HG03175 (cell line): Measurements from ENCODE around the gene RAB11FIP4.
A peak's percentile ranks its signal among the peaks of the same experiment; 100 is the strongest.

Source experiments
- ATAC-seq: cut with Tn5 transposase; IDR thresholded peaks from one replicate; pipeline ENCODE4 v1.9.1; 2021; ENCODE audit warnings: mild to moderate bottlenecking, moderate library complexity; ENCODE audit not compliant: unreplicated experiment

The RAB11FIP4 gene

DNA sequence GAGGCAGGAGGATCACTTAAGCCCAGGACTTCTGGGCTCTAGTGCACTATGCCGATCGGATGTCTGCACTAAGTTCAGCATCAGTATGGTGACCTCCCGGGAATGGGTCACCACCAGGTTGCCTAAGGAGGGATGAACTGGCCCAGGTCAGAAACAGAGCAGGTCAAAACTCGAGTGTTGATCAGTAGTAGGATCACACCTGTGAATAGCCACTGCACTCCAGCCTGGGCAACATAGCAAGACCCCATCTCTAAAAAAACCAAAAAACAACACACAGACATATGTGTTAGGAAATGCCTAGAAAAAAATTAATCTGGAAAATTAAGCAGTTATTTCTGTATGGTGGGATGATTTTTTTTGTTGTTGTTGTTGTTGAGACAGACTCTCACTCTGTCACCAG, 127.0 kb downstream of the RAB11FIP4 start:
- no peak for ATAC-seq

DNA sequence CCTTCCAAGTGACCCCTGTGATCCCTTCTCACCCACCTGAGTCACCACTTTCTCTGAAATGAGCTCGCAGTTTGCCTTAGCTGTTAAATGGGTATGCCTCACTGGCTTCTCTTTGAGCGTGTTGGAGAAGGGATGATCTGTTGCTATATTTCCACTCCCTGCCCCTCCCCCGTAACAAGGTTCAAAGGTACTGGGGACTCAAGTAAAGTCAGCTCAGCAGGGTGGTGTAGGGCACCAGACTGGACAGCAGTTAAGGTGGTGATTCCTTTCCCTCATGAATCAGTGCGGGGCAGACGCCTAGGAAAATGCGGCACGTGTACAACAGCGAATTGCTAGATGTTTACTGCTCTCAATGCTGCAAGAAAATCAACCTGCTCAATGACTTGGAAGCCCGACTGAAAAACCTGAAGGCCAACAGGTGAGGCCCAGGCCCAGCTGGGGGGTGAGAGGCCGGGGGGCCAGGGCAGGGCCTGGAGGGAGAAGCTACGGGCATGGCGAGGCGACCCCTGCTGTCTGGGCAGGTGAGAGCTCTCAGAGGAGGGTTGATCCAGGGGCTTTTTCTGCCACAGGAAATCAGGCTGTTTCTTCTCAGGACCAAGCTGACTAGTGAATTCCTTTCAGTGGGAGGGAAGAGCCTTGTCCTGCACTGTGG, 130.3 kb downstream of the RAB11FIP4 start:
- no peak for ATAC-seq

DNA sequence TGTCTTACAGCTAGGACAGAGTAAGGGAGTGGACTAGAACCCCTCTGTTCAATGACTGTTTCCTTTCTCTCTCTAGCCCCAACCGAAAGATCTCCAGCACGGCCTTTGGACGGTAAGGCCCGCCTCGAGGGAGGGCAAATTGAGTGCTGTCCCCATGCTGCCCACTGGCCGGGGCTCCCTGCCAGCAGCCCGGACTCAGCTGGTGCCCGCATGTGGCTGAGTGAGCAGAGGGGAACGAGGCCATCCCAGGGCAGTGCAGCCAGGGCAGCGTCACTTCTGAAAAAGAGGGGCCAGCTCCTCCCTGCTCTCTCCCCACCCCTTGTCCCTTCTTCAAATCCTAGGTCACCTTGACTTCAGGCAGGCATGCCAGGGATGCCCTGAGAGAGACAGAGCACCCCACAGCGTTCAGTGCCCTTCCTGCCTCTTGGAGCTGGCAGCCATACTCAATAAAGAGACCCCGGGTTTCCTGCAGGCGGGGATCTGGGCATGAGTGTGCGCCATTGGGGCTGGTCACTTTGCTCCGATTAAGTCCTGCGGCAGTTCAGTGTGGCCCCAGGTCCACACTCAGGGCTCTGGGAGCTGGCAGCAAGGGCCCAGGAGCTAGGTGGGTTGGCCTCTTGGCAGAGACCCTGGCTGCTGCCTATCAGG, 130.9 kb downstream of the RAB11FIP4 start:
- no peak for ATAC-seq

DNA sequence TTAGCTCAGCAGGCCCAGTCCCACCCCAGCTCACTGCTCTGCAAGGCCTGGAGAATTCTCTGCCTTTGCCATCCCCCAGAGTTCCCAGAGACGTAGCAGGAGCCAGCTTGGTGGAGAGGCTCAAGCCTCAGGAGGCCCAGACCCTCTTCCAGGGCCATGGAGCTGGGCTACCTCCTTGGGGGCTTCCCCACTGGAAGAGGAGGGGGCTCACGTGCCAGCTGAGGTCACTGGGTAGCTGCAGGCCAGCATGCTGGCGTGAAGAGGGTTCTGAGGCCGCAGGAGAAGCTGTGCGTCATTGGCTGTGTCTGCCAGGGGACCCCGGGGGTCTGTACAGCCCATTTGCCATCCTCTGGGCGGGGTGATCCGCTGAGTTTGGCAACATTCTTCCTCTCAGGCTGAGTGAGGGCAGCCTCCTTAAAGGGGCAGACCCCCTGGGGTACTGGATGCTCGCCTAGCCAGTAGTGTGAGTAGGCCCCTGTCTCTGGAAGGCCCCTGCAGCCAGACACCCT, 131.6 kb downstream of the RAB11FIP4 start:
- ATAC-seq, result no peak

DNA sequence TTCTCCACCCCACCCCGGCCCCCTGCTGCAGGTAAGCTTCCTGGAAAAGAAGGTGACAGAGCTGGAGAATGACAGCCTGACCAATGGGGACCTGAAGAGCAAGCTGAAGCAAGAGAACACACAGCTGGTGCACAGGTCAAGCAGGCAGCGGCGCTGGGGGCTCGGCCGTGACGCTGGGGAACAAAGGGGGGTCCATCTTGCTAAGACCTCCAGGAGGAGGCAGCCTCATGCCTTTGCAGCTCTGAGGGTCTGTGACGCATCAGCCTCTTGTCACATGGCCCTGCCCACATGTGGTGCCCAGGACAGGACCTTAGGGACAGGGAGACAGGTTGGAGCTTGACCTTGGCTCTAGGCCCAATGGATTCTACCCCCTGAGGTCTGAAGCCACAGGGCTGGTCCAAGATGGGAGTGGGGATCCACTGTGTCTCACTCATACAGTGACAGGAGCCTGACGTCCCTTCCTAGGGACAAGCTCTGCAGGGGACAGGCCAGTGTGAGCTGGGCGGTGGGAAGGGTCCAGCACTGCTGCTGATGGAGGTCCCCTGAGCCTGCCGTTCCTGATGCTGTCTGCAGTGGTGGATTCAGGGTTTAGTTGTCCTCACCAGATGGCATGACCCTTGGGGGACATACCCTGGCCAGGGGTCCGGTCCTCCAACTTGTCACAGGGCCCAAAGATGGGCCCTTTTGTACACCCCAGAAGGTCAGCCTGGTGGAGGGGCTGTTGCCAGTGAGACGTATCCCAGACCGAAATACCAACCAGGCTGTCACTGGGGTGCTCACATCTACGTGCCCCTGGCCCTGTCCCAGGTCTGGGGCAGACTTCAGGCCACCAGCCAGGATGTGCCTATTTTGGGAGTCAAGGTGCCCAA, 132.6 kb downstream of the RAB11FIP4 start:
- ATAC-seq, result no peak

DNA sequence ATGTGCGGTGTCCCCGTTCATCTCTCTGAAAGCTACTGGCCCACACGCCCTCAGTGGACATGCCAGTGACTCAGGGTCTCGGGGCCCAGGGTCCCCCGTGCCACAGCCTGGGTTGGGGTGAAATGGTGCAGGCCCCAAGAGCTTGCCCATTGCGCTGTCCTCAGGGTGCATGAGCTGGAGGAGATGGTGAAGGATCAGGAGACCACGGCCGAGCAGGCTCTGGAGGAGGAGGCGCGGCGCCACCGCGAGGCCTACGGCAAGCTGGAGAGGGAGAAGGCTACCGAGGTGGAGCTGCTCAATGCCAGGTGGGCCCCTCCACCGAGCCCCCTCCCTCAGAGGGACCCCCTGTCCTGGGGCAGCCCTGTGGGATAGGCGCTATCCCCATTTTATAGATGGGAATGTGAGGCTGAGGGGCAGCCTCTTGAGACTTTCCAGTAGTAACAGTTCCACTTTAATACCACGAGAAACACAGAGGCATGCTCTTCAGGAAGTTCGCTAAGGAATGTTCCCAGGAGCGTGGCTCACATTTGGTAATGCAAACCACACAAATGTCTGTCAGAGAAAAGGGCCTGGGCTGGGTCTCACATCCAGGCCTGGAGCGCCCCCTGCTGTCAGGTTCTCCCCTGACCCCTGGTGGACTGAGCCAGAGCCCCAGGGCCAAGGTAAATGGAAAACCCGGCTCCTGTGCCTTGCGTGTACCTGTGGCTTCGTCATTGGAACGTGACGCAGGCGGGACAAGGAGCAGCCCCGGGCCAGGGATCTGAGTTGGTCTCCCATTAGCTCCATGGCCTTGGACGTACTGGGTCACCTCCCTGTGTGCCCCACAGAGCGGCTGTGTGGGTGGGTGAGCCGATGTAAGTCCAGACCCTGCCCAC, 133.7 kb downstream of the RAB11FIP4 start:
- peak; percentile 67 for ATAC-seq

DNA sequence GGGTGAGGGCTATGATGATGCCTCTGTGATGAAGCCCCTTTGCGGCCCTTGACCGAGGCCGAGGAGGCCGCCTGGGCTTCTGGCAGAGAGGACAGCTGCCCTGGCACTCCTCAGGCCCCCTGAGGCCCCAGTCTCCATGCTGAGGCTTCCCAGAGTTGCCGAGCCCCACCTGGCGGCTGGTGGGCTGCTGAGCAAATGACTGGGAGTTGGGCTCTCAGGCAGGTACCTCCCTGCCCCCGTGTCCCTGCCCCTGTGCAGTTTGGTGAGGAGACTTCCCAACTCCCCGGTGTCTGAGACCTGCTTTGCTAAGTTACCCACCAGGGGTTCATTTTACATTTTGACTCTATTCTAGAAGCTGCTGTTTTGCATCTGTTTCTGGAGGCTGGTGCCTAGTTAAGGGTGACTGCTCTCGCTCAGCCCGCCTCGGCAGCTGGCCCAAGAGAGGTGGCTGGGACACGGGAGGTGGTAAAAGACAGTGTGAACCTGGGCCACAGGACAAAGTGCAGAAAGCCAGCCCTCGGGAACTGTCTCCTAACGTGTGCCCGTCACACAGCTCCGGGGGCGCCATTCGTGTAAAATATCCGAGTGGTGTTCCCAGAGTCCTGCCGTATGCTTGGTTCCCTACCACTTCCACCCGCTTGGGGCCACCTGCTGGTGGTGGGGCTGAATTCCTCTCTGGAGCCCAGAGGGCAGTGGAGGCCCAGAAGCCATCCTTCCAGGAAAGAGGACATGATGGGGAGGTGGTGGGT, 134.5 kb downstream of the RAB11FIP4 start:
- no peak for ATAC-seq

DNA sequence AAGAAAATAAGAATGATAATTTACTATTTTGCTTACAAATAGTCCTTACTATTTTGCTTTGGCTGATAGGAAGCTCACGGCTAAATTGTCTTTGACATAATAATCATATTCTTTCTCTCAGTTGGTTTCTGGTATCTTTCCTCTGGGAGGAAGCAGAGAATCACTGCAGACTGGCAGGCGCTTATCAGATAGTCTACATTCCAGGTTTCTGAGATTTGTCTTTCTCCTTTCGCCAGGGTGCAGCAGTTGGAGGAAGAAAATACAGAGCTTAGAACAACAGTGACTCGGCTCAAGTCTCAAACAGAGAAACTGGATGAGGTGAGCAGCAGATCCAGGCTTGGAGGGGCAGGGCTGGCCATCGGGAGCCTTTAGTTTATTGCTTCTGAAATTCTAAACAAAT, 136.1 kb downstream of the RAB11FIP4 start:
- no peak for ATAC-seq

DNA sequence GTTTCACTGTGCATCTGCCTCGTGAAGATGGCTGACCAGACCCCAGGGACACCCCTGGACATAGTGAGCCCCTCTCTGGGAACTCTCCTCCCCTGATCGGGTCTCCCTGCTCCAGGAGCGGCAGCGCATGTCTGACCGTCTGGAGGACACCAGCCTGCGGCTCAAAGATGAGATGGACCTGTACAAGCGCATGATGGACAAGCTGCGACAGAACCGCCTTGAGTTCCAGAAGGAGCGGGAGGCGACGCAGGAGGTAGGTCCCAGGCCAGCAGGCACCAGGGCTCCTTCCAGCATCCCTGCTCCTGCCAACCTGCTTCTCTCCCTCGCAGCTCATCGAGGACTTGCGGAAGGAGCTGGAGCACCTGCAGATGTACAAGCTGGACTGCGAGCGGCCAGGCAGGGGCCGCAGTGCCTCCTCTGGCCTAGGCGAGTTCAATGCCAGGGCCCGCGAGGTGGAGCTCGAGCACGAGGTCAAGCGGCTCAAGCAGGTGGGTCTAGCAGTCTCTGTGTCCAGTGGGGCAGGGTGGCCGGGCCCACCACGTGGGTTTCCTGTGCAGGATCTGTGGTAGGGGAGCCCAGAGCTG, 136.9 kb downstream of the RAB11FIP4 start:
- ATAC-seq, result no peak

DNA sequence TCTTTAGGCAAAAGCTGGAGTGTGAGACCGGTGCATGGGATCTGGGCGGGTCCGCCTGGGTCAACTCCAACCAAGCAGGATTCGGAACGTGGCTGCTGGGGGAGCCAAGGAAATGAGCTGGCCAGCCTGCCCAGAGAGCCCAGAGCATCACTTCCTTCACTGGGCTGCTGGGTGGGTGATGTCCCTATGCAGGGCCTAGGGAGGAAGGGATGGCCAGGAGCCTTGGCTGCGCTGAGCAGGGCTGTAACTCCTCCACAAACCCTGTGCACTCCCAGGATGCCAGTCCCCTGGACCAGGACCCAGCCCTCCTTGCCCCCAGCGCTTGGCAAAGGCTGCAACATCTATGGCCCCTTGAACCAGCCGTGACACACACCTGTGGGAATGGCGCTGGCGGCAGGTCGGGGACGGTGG, 138.4 kb downstream of the RAB11FIP4 start:
- ATAC-seq, result no peak

DNA sequence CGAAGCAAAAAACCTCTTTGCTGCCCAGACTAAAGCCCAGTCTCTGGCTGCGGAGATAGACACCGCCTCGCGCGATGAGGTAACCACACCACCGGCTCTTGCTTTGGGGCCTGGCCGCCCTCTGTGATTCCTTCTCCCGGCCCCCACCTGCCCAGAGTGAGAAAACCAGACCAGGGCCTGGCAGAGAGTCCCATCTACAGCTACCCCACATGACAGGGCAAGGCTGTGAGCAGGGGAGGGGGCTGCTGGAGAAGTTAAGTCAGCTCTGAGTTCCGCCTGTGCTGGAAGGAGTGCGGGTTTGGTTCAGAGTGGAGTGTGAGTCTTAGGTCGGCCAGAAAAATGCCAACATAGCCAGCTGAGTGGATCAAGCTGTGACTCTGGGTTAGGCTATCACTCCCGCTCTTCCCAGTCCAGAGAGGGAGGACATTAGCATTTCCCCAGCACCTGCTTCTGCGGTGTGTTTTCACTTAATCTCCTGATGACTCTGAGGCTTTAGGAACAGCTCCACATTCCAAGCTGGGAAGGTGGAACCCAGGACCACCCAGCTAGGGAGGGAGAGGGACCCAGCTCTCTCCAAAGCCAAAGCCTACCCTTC, 139.0 kb downstream of the RAB11FIP4 start:
- no peak for ATAC-seq

DNA sequence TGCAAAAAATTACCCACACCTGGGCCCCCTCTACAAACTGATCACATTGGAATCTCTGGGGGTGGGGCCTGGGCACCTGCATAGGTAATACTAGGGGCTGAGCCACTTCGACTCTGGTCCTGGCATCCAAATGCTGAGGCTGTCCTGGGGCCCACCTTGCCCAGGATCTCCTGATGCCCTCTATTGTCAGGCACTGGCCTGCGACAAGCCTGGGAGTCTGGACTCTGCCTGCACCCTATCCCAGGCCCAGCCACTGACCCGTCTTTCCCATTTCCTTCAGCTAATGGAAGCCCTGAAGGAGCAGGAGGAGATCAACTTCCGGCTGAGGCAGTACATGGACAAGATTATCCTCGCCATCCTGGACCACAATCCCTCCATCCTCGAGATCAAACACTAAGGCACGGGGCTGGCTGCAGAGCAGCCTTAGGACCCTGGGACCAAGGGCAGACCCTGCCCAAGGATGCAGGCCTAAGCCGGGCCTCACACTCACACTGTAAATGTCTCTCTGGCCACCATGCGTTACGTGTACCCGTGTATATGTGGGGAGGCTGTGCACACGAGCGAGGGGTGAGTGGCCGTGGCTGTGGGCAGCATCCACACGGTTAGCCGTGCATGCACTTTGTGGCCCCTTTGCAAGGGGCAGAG, 140.0 kb downstream of the RAB11FIP4 start:
- no peak for ATAC-seq

DNA sequence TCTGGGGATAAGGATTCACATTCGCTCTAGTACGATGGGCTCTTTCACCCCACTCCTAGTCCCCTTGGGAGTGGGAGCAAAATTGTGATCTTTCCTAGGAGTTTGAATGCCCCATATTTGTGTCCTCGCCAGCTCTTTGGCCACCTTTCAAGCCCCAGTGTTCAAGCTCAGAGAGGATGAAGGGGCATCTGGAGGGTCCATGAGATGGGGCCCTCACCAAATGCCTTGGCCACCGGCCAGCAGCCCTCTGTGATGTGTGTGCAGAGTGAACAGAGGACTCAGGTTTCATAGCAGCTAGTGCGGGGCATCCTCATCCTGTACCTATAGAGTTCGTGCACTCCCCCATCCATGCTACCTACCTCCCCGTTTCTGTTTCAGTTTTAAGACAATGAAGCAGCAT, 140.6 kb downstream of the RAB11FIP4 start:
- no peak for ATAC-seq

DNA sequence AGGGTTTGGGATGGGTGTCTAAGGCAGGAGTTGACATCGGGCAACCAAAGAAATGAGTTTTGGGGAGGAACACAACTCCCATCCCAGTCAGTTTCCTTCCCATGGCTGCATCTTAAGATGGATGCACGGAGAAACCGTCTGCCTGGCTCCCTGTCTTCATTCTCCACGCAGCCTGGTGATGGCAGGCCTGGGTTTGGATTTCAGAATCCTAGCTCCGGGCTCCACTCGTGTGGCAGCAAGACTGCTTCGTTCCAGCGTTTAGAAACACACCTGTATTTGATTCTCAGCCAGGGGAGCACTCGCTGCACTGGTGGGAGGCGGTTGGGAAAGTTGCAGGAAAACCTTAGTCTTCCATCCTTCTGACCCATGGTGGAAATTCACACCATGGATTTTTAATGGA, 141.1 kb downstream of the RAB11FIP4 start:
- ATAC-seq, result no peak

DNA sequence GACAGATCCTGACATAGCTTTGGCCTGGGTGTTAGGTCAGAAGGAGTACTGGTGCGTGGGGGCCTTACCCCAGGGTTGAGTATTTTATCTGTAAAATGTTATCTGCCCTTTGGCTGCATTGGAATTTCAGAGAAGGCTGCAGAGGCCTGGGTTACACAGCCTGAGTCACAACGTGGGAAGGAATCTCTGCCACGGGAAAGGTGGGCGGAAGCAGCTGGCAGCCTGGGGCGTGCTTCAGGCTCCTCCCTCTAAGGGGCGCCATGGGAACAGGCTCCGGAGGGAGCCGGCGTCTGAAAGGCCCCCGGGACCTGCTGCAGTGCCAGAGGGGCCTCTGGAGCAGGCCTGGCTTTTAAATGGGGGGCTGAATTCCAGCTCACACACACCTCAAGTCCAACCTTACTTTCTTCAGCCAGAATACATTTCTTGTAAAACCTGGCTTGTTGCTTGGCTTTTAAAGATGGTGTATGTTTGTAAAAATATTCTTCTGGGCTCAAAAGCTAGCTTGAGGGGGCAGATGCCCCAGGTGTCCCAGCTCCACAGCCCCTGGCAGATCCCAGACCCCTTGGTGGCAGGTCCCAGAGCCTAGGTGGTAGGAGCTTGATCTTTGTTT, 142.2 kb downstream of the RAB11FIP4 start:
- no peak for ATAC-seq

DNA sequence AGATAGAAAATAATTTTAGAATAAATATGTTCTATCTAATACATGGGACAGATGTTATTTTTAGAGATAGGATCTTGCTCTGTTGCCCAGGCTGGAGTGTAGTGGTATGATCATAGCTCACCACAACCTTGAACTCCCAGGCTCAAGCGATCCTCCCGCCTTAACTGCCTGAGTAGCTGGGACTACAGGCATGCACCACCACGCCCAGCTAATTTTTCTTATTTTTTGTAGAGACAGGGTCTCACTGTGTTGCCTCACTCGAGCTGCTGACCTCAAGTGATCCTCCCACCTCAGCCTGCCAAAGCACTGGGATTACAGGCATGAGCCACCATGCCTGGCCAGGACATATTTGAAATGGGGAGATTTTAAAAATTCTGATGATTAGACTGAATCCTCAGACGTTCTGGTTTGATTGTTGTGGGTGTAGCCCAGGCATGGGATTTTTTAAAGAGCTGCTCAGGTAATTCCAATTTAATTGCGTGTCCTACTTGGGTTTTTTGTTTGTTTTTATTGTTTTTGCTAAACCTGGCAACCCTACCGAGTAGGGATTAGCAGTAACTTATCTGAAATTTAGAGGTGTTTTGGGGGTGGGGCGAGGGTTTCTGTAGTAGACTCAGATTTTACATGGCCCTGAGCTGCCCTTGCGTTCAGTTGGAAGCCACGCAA, 142.9 kb downstream of the RAB11FIP4 start:
- no peak for ATAC-seq

DNA sequence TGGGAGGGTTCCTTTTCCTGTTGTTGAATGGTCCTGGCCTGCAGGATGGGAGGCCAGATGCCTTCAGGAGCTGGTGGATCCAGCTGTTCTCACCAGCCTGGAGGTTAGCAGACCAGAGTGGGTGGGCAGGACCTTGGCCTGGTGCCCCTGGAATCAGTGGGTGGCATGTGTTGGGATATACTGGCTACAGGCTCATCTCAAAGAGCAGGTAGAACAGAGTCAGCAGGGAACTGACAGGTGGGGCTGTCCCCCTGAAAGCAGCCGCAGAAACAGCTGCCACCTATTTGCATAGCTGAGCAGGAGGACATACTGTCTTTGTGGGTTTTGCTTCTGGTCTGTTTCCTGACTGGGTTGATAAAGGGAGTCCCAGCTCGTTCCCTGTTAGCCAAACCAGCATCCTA, 144.1 kb downstream of the RAB11FIP4 start:
- ATAC-seq, result peak; percentile 82

DNA sequence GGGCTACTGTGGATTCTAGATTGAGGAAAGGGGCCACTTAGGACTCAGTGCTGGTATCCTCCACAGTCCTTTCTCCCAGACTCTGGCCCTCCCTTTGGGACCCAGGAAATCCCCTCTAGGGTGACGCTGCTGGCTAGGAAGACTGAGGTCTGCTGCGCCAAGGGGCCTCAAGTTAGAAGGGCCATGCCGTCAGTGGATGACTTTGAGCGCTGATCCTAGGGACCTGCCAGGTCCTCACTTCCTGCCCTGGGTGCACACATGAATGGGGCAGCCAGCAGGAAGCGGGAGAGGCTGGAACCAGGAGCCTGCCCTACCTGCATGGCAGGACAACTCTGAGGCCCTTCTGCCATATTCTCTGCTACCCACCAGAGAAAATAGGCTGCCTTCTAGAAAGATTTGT, 145.0 kb downstream of the RAB11FIP4 start:
- ATAC-seq, result no peak
